HG03558 (cell line): Measurements from ENCODE around the gene FBN2.

Source experiments
- ATAC-seq: cut with Tn5 transposase; IDR thresholded peaks from one replicate; pipeline ENCODE4 v1.9.1; 2021; ENCODE audit warnings: moderate number of reproducible peaks; ENCODE audit not compliant: unreplicated experiment; ENCODE audit errors: extremely low read depth

The FBN2 gene

DNA sequence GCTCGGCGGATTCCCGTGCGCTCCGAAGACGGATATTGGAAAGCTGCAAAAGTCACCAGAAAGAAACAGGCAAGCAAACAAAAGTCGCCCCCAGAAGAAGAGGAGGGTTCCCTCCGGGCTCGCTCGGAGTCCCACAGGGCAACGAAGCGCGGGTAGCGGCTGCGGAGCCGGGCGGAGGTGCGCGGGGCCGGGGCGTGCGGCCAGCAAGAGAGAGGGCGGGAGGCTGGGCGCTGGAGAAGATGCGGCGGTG, at the start of gene FBN2:
Gene FBN2 (minus strand): TSS at position 246 of the 250 bp plus-strand sequence. CDS start 642 bp downstream, outside the sequence.
- no peak for ATAC-seq

DNA sequence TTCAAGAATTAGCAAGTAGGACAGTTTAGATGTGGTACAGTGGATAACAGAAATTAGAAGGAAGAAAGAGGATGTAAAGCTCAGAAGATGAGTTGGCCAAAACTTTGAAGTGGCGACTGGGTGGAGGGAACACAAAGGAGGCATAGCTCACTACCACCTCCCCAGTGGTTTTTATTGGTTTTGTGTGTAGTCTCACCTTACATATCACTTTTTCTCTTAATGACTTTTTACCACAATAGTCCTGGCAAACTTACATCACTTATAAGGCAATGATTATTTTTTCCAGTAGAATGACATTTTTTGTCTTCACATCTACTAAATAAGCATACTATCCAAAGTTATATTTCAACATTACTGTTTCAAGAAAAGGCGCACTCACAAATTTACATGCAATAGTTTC, 49.2 kb upstream of the FBN2 start:
- ATAC-seq, result no peak

DNA sequence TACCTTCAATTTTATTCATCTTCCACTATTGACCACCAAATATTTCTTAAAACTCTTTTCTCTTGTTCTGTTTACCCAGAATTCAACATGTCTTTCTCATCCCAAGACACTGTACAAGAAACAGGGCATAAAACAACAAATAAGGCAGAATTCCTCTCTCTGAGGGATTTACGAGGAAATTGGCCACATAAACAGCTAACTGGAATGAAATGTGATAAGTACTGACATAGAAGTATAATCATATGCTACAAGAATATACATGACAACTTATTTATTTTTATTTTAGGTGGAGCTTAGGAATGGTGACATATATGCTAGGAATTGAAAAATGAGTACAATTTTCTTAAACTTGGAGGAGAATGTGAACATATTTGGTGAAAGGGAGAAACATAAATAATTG, 48.8 kb upstream of the FBN2 start:
- no peak for ATAC-seq

DNA sequence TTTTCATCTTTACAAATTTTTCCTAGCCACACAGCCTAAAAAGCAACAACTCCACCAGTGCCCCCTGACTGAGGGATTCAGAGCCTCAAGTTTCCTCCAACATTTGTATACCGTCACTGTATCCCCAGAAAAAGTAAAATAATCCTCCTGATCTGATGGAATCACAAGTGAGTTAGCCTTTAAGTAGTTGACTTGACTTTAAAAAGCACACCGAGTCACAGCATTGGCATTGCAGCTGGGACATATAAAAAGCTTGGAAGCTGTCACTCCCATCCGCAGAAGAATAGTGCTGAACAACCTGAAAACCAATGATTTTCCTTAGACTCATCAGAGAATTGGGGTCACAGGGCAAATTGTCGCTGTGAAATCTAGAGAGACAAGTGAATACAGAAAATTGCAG, 41.6 kb upstream of the FBN2 start:
- no peak for ATAC-seq

DNA sequence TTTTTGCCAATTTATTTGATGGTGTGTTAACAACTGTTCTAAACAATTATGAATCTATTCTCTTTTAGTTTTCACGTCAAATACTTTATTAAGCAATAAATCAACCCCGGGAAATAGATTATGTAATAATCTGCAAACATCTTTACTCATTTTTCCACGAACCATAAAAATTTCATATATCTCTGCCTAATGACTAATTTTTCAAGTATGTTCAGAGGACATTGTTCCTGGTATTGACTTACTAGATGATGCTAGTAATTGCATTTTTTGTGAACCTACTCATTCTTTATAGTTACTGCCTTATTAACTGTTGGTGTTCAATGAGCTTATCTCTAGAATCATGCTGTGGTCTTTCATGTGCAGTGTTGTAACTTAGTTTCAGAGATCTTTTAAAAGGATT, 41.0 kb upstream of the FBN2 start:
- ATAC-seq, result no peak

DNA sequence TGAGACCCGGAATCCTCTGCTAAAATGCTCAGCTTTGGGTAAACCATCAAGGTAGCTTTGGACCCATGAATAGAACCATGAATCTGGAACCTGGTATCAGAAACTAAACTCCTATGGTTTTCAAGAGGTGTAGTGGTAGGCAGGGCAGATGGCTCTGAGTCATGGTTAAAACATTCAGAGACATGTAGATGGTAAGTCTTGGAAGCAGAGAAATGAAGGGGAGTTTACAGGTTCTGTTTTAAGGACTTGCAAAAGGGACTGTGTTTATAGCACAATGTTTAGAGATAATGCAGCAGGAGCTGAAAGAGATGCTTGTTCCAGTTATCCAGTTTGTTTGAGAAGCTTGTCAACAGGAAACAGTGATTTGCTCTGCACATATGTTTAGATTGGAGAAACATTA, 36.0 kb upstream of the FBN2 start:
- ATAC-seq, result no peak

DNA sequence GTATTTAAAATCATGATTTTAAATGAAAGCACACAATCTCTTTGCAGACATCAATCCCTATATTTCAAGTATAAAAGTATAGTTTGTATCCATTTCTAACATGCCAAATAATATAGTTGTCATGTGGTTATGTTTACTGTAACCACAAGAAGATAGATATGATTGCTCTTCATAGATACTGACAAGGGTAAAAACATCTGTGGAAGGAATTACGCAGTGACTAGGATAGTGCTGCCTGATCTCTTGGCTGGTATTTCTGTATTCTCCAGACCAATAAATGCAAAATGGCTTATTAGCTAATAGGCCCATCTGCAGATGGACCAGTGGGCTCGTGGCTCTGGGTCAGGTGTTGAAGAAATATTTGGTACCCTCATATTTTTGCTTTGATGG, 34.9 kb upstream of the FBN2 start:
- ATAC-seq, result no peak

DNA sequence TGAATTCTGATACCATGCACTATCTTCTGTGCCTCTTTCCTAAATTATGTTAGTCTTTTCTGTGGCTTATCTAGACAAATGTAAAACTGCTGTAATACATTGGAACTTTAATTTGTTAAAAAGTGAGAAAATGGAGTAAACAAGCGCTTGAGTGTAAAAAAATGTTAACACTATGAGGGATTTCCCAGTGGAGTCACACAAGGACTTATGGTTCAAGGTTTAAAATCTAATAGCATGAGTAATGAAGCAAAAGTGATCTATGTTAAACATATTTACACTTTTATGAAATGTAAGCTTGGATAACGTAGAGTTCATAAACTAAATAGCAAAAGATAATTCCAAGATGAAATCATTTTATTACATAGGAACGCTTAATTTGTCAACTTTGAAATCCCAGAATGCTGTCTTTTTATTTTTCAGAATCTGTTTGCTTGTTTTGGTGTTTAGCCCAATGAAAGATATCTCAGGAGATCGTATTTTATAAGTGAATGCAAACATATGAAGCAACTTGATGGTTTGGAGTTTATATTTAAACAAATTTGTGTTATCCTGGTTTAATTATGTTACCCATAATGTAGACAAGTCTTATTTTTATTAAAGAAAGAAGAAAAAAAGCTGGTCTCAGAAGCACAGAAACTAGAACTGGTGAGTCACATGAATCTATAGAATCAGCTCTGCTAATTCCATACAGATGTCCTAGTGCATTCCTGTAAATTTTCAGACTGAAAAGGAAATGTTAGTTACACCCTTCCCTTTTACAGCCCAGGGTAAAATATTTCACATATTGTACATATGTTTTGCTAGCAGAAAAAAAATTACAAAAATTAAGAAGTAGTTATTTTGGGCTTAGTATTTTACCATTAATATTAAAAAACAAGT, 34.2 kb upstream of the FBN2 start:
- no peak for ATAC-seq

DNA sequence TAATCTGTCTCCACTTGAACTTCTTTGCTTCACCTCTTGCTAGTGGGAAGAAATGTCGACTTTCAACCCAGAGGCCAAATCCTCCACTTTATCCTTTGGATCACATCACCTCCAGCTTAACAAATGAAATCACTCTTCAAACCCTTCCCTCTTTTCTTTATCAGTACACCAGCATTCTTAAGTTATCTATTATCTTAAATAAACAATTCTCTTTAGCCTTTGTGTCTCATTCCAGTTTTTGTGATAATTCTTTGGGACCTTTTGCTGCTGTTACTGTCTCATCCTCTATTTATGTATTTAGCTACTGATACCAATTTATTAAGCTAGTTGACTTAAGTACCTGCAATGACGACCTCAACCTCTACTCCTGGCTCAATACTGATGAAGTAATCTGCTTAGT, 28.1 kb upstream of the FBN2 start:
- no peak for ATAC-seq

DNA sequence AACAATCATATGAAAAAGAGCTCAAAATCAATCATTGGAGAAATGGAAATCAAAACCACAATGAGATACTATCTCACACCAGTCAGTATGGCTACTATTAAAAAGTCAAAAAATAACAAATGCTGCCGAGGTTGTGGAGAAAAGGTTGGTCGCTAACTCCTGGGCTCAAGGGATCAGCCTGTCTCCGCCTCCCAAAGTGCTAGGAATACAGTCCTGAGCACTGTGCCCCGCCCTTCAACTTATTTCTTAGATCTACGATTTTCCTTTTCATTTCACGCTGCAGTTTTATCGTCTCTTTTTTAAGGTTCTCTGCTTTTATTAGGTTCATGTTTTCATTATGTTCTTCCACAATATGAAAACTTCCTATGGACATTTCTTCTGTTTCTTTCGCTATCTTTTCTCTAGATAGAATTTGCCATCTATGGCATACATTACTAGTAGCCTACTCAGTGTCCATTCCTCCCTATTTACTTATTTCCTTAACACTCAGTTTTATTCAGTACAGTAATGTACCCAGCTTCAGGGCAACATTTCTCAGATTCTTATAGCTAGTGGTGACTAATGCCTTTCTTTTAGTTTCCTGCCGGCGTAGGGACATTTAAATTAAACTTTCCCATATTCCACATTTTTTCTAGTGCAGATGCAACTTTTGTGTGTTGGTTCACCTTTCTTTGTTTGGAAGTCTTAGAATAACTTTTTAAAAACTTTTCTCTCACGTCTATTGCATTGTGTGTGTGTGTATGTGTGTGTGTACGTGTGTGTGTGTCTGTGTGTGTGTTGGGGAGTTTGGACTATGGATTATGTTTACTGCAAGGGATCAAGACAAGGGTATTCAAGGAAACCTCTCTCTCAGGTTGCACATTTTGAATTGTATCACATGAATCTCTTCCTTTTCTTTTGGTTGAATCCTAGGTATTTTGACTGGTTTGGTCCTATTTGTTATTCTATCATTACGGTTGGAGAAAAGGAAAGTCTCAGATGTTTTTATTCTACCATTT, 21.6 kb upstream of the FBN2 start:
- no peak for ATAC-seq

DNA sequence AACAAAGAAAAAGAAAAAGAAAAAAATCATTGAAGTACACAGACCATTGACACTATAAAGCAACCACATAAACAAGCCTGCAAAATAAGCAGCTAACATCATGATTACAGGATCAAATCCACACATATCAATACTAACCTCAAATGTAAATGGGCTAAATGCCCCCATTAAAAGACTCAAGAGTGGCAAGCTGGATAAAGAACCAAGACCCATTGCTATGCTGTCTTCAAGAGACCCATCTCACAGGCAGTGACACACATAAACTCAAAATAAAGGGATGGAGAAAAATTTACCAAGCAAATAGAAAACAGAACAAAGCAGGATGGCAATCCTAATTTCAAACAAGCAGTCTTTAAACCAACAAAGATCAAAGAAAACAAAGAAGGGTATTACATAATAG, 15.7 kb upstream of the FBN2 start:
- ATAC-seq, result no peak

DNA sequence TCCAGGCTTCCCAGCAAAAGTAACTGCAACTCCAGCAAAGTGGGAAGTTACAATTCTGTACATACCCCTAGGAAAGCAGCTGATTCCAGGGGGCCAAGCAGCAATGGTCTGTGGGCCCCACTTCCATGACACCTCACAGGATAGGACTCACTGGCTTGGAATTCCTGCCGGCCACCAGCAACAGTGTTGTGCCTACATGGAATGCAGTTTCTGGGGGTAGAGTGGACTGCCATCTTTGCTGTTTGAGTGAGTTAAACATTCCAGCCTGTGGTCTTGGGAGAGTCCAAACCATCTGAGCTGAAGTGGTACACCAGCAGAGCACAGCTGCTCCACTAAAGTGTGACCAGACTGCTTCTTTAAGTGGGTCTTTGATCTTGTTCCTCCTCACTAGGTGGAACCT, 13.4 kb upstream of the FBN2 start:
- no peak for ATAC-seq

DNA sequence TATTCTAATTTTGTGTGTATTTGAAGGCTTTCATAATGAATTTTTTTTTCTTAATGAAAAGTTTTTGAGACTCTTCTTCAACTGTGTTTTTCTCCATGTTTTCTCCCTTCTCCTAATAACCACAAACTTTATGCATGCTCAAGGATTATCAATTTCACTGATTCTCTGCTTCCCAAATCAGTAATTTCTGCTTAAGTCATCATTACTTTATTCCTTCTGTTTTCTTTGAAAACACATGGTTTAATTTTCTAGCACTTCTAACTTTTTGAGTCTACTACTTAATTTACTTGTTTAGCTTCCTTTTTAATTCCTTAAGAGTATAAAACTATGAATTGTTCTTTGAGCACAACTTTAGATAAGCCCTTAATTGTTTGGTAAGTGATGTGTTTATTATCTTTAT, 11.5 kb upstream of the FBN2 start:
- no peak for ATAC-seq

DNA sequence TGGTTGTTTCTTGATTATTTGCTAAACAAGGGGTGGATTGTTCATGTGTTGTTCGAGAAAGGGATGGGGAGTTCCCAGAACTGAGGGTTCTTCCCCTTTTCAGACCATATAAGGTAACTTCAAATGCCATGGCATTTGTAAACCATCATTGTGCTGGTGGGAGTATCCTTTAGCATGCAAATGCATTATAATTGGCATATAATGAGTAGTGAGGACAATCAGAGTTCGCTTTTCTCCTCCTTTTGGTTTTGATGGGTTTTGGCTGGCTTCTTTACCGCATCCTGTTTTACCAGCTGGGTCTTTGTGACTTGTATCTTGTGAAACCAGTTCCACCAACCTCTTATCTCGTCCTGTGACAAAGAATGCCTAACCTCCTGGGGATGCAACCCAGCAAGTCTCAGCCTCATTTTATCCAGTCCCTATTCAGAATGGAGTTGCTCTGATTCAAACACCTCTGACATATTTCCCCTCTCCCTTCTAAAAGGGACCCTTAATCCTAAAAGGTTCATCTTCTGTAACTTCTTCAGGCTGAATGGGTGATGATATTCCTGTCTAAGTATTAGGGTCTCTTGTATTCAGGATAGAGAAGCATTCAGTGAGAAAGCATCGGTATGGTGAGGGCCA, 8.7 kb upstream of the FBN2 start:
- ATAC-seq, result no peak

DNA sequence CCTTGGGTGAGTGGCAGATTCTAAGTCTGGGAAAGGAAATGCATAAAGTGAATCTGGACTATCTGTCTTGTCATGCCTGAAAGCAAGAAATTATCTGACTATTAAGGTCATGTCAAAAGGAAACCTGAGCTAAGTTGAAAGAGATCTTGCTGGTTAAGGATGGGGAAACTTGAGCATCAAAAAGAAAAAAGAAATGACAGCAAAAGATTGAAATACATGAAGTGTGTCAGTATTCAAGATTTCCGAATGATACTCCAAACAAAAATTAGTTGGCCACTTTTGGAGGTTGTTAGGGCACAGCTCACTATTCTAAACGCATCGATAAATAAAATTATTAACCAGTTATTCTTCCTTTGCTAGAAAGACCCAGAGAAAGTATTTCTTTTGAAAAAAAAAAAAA, 3.3 kb upstream of the FBN2 start:
- ATAC-seq, result no peak

DNA sequence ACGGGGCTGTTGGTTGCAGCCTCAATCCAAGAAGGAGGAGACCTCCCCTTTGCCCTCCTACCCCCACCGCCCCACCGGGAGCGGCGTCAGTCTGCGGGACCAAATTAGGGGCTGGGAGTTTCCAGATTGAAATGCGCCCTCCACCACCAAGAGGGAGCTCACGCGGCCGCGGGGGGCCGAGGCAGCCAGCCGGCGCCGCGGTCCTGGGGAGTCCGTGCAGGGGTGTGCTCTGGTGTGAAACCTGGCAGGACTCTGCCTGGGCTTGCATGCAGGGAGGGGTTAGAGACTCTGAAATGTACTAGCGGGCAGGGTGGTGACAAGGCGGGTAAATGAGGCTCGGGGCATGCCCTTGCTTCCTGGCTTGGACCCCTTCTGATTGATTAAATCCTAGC, 989 bp upstream of the FBN2 start:
- ATAC-seq, result no peak

DNA sequence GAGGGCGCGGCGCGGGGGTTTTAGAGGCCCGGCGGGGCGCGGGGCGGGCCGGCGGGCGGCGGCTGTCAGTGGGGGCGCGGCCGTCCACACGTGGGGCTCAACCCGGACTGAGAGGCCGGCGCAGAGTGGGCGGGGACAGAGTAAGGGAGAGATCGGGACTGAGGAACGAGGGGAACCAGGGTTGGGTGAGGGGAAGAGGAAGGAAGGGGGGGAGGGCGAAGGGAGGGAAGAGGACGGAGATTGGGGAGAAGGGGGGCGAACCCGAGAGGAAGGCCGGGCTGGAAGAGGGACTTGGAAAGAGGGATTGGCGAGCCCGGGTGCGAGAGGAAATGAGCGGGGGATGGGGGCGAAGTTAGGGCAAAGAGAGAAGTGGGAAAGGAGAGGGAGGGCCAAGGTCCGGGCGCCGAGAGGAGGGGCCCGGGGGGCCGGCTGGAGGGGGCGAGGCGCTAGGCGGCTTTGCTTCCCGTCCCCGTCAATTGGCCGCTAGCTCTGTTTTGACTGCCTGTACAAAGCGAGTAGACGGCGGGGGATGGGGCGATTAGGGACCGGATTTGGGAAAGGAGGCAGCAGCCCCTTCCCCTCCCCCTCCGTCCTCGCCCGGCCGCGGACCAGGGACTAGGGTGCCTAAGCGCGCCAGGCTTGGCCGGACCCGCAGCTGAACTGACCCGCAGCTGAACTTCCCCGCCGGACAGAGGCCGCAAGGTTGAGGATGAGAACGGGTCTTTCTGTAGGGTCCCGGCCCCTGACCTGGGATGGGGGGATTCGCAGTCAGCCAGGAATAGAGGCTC, 399 bp upstream of the FBN2 start:
- no peak for ATAC-seq

DNA sequence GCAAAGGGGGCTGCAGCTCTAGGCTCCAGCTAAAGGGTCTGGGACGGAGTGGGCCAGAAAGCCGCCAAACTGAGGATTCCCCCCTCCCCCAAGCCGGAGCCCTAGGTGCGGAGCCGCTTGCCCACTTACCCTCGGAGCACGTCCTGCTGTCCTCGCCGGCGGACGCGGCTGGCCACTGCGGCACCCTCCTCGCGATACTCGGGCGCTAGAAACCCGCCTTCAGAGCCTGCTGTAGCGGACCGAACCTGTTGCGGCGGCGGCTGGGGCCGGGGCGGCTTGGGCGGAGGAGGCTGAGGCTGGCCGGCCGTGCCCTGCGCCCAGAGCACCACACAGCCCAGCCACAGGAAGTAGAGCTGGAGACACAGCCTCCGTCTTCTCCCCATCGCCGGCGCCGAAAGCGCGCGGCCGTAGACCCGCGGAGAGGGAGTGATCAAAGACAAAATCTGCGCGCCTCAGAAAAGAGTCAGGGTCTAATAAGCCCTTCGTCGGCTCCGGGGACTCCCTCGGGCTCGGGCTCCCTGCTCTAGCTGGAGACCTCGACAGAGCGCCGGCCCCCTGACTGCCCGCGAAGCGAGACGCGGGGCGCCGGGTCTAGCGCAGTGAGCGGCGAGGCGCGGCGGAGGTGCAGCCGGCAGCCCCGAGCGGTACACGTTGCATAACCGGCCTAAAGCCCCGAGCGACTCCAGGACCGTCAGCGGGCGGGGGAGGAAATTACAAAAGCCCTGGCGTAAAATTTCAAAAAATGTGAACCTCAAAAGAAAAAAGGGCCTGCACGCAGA, 635 bp downstream of the FBN2 start:
- no peak for ATAC-seq
